Right forelimb (tissue), 1 donor: ENCODE data around the gene SHISA6.
A peak's percentile ranks its signal among the peaks of the same experiment; 100 is the strongest.
"Not testable (repeated sequence)": the region's sequence is repeated elsewhere in the genome, so short reads cannot be mapped to it uniquely, and the experiment has no call there.

ENCODE experiments used
- DNase-seq: peaks from one replicate; pipeline ENCODE4 v3.0.0-alpha.2; 2018

SHISA6 gene

GRCh38 chr17:11304568-11304967 is 63.6 kb downstream of the SHISA6 start:
- no peak for DNase-seq

DNA sequence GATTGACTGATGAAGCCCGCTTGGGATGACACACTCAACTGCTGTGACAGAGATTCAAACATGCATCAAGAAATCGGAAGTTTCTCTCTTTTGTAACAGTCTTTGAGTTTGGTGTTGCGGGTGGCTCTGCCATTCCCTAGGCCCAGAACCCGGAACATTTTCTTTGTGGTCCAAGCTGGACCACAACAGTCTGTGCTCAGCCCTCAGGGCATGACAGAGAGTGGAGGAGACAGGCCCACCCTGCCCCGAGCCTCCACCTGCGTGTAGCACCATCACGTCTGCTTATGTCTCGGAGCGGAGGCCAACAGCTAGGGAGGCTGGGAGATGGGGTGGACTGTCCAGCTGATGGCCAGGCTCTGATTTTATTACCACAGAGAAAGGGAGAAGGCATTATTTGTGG is 64.5 kb downstream of the SHISA6 start:
- no peak for DNase-seq

DNA sequence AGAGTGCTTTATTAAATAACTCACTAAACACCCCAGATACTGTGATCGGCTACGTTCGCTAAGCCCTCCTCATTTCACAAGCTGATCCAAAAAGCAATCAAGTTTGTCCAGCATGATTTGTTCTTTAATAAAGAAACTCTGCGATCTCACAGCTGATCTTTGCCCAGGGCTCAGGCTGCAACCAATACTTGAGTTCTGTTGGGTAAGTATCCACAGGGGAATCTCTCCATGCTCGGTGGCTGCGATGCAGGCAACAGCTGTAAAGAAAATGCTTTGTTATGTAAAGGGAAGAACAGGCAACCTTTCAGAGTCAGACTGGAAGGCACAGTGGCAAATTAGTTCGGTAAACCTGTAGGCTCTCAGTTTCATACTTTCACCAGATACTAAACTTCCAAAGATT is 67.5 kb downstream of the SHISA6 start:
- DNase-seq = no peak

- no peak for DNase-seq
Measured at GRCh38 chr17:11309033-11309432, 68.0 kb downstream of the SHISA6 start.

- no peak for DNase-seq
Measured at GRCh38 chr17:11309850-11310249, 68.8 kb downstream of the SHISA6 start.

- not testable (repeated sequence) for DNase-seq
Measured at GRCh38 chr17:11316451-11316850, 75.4 kb downstream of the SHISA6 start.

DNA sequence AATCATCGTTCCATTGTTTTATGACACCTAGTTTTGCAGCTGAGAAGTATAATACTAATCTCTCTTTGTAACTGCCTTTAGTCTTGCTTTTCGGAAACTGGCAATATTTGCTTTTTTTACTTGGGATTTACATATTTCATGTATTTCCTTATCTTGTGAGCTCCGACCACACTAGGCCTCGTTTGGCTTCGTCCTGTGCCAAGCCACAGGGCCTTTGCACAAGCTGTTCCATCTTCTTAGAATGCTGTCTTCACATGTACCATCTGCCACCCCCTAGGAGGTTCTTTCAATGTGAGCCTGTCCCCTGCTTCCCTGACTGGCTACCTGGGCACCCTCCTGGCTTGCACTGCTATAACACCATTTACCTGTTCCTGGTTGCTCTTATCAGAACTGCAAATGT is 77.2 kb downstream of the SHISA6 start:
- no peak for DNase-seq

DNA sequence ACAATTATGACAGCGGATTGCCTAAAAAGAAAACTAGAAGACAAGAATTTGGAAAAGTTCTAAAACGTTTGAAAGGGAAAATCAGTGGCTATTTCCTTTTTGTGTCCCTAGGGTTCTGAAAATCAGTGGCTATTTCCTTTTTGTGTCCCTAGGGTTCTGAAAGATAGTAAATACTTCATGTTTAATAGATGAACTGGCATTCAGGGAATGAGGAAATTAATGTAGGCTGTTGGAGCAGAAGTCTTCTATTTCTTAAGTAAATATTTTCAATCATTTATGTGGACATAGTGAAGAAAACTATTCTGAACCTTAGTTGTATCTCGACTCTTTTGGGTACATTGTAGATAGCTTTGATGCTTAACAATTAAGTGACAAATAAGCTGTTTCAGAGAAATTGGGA is 78.9 kb downstream of the SHISA6 start:
- DNase-seq = no peak

DNA sequence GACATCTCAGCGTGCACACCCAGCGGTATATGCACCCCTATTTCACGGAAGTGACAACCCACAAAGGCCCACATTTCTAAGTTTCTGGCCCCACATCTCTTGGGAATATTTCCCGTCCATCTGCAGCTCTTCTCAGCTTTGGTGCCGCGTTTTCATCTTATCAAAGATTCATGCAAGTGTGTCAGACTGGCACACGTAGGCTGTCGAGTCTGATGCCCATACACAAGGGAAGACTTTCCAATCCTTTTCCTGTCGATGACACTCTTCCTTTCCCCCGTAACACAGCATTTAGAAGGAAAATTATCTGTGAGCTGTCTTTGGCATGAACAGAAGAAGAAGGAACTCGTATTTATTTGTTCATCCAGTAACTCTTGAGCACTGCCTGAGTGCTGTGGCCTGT is 83.0 kb downstream of the SHISA6 start:
- DNase-seq = no peak

- DNase-seq = no peak
Measured at GRCh38 chr17:11324846-11325420, 83.9 kb downstream of the SHISA6 start.

DNA sequence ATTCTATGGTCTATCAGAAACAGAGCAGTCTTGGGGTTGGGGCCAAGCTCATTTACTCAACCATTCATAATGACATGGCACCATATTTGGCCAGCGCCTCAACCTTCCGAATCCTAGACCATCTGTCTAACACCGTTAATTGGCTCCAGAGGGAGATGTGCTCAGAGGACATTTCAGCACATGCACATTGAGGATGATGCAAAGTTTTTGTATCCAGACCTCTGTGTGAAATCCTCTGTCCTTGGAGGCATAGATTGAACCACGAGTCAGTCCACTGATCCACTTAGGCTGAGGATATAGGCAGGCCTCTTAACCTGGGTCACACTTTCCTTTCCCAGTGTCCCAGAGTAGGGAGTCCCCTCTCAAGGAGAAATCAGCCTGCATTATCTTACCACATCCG is 85.5 kb downstream of the SHISA6 start:
- DNase-seq = no peak

- no peak for DNase-seq
Measured at GRCh38 chr17:11328770-11329169, 87.8 kb downstream of the SHISA6 start.

GRCh38 chr17:11330006-11330405 is 89.0 kb downstream of the SHISA6 start:
- DNase-seq = peak; percentile 62

DNA sequence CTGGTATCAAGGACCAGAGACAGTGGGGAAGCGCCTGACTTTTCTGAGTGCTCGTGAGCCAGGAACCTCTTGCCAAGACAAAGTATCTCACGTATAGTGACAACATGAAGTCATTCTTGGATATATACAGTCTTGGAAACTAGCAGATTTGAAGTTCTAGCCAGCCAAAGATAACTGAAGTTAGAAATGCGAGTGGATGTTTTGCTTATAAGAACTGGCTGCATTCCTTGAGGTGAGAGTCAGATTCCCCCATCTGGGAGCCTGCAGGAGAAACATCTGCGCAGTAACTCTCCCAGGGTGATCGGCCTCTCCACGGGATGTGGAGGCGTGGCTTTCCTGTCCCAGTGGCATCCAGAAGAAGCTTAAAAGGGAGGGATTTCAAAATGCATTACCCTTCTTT is 89.8 kb downstream of the SHISA6 start:
- DNase-seq = peak; percentile 76

- DNase-seq = no peak
Measured at GRCh38 chr17:11331547-11332513, 90.8 kb downstream of the SHISA6 start.

DNA sequence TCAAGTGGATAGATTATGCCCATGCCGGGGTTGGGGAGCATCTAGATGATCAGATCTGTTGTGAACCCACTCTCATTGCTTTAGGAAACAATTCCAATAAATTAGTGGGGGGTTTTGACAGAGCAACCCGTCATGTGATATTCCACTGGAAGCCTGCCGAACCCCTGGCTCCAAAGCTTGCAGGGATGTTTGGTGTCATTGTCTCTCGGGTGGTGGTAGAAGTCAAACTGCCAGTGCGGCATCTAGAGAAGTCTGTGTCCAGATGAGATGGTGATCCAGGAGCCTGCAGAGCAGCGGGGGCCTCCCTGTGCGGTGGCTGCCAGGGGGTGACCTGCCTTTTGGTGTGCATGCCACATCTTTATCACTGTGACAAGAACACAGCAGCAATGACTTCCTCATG is 91.7 kb downstream of the SHISA6 start:
- DNase-seq = no peak

DNA sequence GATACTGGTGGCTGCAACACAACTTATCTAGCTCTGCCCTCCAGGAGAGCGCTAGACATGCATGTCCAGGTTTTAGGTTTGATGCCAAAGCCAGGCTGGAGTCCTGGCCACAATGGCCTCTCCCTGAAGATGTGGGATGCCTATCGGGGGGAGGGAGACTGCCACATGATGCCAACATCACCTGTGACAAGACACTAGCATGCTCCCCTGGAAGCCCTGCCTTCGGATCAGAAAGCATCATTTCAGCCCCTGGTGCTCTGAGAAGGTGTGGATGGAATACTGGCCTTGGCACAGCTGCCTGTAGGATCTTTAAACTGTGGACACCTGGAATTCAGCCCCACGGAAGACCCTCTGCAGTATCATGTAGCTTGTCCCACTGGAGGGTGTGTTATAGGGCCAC is 93.5 kb downstream of the SHISA6 start:
- no peak for DNase-seq

DNA sequence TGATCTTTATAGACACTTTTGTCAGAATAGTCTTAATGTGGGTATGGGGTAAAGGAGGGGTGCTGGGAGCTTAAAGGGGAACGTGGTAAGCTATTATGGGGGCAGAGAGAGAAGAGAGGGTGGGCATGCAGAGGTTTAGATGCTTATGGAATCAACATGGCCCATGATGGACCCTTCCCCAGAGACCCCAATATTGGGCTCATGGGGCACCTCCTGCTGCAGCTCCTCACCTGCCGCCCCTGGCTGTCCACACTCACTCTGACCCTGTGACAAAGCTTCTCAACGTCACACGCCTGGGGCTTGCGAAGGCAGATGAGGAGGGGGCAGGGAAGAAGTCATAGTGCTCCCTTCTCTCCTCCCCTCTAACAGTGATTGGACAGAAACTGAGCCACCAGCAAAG is 95.3 kb downstream of the SHISA6 start:
- DNase-seq = no peak

DNA sequence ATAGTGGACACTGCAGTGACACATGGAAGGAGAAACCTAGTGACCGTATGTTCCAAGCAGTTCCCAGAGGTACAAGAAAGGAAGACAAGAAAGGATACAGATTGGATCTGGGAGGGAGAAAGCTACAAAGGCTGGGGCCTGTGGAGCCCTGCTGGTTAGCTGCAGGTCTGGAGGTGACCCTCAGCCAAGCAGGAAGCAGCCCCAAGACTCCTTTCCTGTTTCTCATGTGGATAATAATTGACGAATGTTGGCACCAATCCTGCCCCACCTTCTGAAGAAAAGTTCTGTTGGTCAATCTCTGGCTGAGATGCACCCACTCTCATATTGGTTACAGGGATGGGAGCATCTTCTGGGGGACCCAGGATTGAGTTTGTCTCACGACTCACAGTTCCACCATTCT is 99.8 kb downstream of the SHISA6 start:
- no peak for DNase-seq

GRCh38 chr17:11342138-11342537 is 101.1 kb downstream of the SHISA6 start:
- no peak for DNase-seq

- DNase-seq = no peak
Measured at GRCh38 chr17:11349106-11349505, 108.1 kb downstream of the SHISA6 start.

DNA sequence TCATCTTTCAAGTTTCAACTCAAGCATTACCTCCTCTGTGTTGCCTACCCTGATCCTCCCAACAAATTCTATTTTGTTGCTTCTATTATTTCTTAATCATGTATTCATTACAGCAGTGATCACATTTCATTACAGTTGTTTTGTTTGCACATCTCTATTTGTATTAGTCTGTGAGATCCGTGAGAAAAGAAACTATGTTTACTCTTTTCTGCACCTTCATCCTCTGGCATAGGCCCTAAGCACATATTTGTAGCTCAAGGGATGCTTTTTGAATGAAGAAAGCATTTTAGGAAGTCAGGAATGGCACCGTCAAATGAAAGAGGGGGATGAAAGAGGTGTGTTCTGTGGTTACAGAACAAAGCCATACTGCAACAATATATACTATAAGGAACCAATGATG is 110.5 kb downstream of the SHISA6 start:
- DNase-seq = no peak

DNA sequence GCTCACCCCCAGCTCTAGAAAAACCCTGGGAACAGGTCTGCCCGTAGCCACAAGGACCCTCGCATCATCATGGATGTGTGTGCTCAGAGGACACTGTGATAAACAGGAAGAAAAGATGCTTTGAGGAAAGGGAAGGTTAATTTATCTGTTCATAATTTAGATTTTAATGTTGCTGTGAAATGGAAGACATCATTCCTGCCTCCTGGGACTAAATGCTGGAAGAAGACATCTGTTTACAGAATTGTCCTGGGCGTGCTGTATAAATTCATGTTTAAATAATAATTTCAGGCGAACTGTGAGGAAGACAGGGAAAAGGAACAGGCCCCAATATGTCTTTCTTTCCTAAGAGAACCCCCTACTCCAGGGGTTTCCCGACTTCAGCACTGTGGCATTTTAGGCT is 112.6 kb downstream of the SHISA6 start:
- DNase-seq = no peak

- DNase-seq = no peak
Measured at GRCh38 chr17:11356371-11356770, 115.4 kb downstream of the SHISA6 start.
